Activated T-helper 1 cell treated with anti-CD3 and anti-CD28 coated beads, Interleukin-2, amount 50 U/mL, for 16 hours (primary cell): ENCODE results near the gene SFI1.
"Not testable (repeated sequence)": the region's sequence is repeated elsewhere in the genome, so short reads cannot be mapped to it uniquely, and the experiment has no call there.

Experiments
- DNase-seq, 2 donors: peaks; one replicate each; pipeline ENCODE4 v3.0.0-alpha.2; 2020; ENCODE audit warnings: low read depth in 1 of 2, low spot score in 1 of 2

SFI1 gene

GRCh38 chr22:31588970-31589675, 92.8 kb downstream of the SFI1 start:
- no peak for DNase-seq

GRCh38 chr22:31590161-31590560, 93.8 kb downstream of the SFI1 start:
- not testable (repeated sequence) for DNase-seq

GRCh38 chr22:31595271-31595670, 98.9 kb downstream of the SFI1 start:
- DNase-seq: no peak

GRCh38 chr22:31602259-31602952, 106.1 kb downstream of the SFI1 start:
- no peak for DNase-seq

- DNase-seq: no peak
Measured at GRCh38 chr22:31603081-31603525, 106.8 kb downstream of the SFI1 start.

GRCh38 chr22:31603574-31603973, 107.2 kb downstream of the SFI1 start:
- DNase-seq: no peak

GRCh38 chr22:31604137-31604705, 107.9 kb downstream of the SFI1 start:
- DNase-seq: no peak

GRCh38 chr22:31604746-31605705, 108.7 kb downstream of the SFI1 start:
- DNase-seq: no peak

GRCh38 chr22:31605851-31606585, 109.7 kb downstream of the SFI1 start:
- DNase-seq: no peak

GRCh38 chr22:31607696-31608095, 111.4 kb downstream of the SFI1 start:
- no peak for DNase-seq

- no peak for DNase-seq
Measured at GRCh38 chr22:31609716-31610115, 113.4 kb downstream of the SFI1 start.

- DNase-seq: no peak
Measured at GRCh38 chr22:31610611-31611010, 114.3 kb downstream of the SFI1 start.

- no peak for DNase-seq
Measured at GRCh38 chr22:31611061-31611760, 114.9 kb downstream of the SFI1 start.

- DNase-seq: no peak
Measured at GRCh38 chr22:31612891-31613285, 116.6 kb downstream of the SFI1 start.

GRCh38 chr22:31613286-31613903, 117.1 kb downstream of the SFI1 start:
- DNase-seq: no peak

- no peak for DNase-seq
Measured at GRCh38 chr22:31613904-31614296, 117.6 kb downstream of the SFI1 start.

GRCh38 chr22:31614781-31615490, 118.6 kb downstream of the SFI1 start:
- no peak for DNase-seq

GRCh38 chr22:31615491-31615860, 119.1 kb downstream of the SFI1 start:
- no peak for DNase-seq

GRCh38 chr22:31615940-31616314, 119.6 kb downstream of the SFI1 start:
- DNase-seq: no peak
